Gastroesophageal sphincter (tissue), 4 donors: Measurements from ENCODE around the gene DEGS1. TPM values are rescaled to one million over a fixed set of nuclear protein-coding genes. Genes with fewer than 3 reads are reported as not detected.
A peak's percentile ranks its signal among the peaks of the same experiment; 100 is the strongest.

Source experiments
- ATAC-seq: fragments of 150-250 bp; one replicate; pipeline ENCODE4 v1.9.1; 2016; ENCODE audit warnings: mild to moderate bottlenecking, moderate library complexity
- H3K27ac ChIP-seq, 4 donors: fragments of 200-600 bp; sonication (generic) in 3 of 4; 1 replicate in 3 of 4; 2 replicates in 1 of 4; pipeline ENCODE4 v1.5.1; 2016 to 2019
- H3K27me3 ChIP-seq: fragments of 200-600 bp; sonication (generic); one replicate; pipeline ENCODE4 v1.5.1; 2019
- H3K36me3 ChIP-seq, 2 donors: fragments of 200-600 bp; sonication (generic); one replicate each; pipeline ENCODE4 v1.5.1; 2019; ENCODE audit warnings: control low read depth in 1 of 2
- H3K4me1 ChIP-seq, 3 donors: fragments of 200-600 bp; sonication (generic); 1 replicate in 2 of 3; 2 replicates in 1 of 3; pipeline ENCODE4 v1.5.1; 2016 to 2019; ENCODE audit warnings: control low read depth in 2 of 3
- H3K4me3 ChIP-seq, 2 donors: fragments of 200-600 bp; sonication (generic); one replicate each; pipeline ENCODE4 v1.5.1; 2019; ENCODE audit warnings: mild to moderate bottlenecking in 1 of 2, moderate library complexity in 1 of 2
- H3K9me3 ChIP-seq, 3 donors: fragments of 200-600 bp; sonication (generic); one replicate each; pipeline ENCODE4 v1.5.1; 2017 to 2019; ENCODE audit warnings: control low read depth in 2 of 3
- EP300 ChIP-seq: sonication (generic); formaldehyde crosslinking; IDR thresholded peaks from one replicate; pipeline ENCODE4 v1.6.1; 2017; ENCODE audit warnings: antibody characterized with exemption, mild to moderate bottlenecking
- POLR2A ChIP-seq, 2 donors: fragments of 450-650 bp; IDR thresholded peaks; one replicate each; pipeline ENCODE4 v1.6.1; 2017; ENCODE audit warnings: antibody characterized with exemption in 2 of 2, mild to moderate bottlenecking in 2 of 2, moderate library complexity in 1 of 2
- POLR2AphosphoS5 ChIP-seq: sonication (generic); formaldehyde crosslinking; IDR thresholded peaks from one replicate; pipeline ENCODE4 v1.6.1; 2017; ENCODE audit warnings: antibody characterized with exemption
- WGBS, 2 donors: methylation state at CpG; one replicate each; pipeline ENCODE4 v1.1.5; 2018; ENCODE audit warnings: low coverage in 1 of 2; 5-methylcytosine and 5-hydroxymethylcytosine counted together
- total RNA-seq, 4 donors: library from RNA; depleted of rRNA; stranded (reverse); fragments of >200 nt; gene quantifications; one replicate each; pipeline ENCODE4 v1.1.0, GENCODE V29; 2016
- TF ChIP-seq, protein P1 (sequence below), 4 experiments: fragments of 200-600 bp in 2 of 4; fragments of 450-650 bp in 2 of 4; sonication (generic) in 1 of 4; IDR thresholded peaks; one replicate each; pipeline ENCODE4 v1.5.1; 2017 to 2019; ENCODE audit warnings: antibody characterized with exemption in 4 of 4, mild to moderate bottlenecking in 2 of 4, moderate library complexity in 2 of 4

The DEGS1 gene
- total RNA-seq, 4 donors from 2014 or later, result 118 to 150 (median 138) TPM

DNA sequence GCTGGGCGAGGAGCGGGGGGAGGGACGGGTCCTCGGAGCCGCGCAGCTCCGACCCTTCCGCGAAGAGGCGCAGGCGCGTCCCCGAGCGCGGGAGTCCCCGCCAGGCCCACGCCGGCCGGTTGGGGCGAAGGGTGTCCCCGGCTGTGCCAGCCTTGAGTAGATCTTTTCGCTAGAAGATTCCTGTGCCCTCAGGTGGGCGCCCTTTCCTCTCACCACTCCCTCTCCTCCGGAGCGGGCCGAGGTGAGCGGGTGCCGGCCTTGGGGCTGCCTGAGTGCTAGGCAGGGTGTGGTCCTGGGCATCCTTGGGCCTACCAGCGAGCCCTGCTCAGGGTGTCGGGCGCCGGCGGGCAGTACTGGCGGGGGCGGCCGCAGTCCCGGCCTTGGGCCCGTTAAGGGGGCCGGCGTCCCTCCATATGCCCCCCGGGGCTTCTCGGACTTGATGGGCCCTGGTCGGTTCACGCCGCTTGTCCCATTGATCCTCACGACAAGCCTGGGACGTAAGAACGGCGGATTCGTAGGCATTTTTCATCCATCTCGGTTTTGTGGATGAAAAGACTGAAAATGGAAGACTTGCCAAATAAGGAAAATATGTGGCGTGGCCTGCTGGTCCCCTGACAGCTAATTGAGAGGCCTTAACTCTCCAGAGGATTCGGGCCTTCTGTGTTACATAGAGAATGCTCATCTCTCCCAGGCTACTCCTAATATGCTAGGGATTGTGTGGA, 712 bp downstream of the DEGS1 start:
- H3K4me1 ChIP-seq, result peaks cover 0 to 50% (median 19%) of the 10 kb centered on the region in 3 donors
- no peaks in the 10 kb centered on the region for H3K36me3 ChIP-seq
- WGBS, 2 donors, result 2% methylated on average over 4 to 7 of the region's 53 CpGs
- H3K27me3 ChIP-seq, result no peaks in the 10 kb centered on the region
- H3K9me3 ChIP-seq, result no peaks in the 10 kb centered on the region
- TF ChIP-seq, protein P1, sequence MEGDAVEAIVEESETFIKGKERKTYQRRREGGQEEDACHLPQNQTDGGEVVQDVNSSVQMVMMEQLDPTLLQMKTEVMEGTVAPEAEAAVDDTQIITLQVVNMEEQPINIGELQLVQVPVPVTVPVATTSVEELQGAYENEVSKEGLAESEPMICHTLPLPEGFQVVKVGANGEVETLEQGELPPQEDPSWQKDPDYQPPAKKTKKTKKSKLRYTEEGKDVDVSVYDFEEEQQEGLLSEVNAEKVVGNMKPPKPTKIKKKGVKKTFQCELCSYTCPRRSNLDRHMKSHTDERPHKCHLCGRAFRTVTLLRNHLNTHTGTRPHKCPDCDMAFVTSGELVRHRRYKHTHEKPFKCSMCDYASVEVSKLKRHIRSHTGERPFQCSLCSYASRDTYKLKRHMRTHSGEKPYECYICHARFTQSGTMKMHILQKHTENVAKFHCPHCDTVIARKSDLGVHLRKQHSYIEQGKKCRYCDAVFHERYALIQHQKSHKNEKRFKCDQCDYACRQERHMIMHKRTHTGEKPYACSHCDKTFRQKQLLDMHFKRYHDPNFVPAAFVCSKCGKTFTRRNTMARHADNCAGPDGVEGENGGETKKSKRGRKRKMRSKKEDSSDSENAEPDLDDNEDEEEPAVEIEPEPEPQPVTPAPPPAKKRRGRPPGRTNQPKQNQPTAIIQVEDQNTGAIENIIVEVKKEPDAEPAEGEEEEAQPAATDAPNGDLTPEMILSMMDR (IDR thresholded peaks at IDR 0.05), result no peak
- TF ChIP-seq POLR2A (IDR thresholded peaks at IDR 0.05) (no peak), EP300 (no peak), POLR2AphosphoS5 (no peak)
- peak; percentile 77 for ATAC-seq
- peak overlapping the region; percentile 77 to 100 for H3K4me3 ChIP-seq
- peak overlapping the region; percentile 93 to 99 (median 98) for H3K27ac ChIP-seq

DNA sequence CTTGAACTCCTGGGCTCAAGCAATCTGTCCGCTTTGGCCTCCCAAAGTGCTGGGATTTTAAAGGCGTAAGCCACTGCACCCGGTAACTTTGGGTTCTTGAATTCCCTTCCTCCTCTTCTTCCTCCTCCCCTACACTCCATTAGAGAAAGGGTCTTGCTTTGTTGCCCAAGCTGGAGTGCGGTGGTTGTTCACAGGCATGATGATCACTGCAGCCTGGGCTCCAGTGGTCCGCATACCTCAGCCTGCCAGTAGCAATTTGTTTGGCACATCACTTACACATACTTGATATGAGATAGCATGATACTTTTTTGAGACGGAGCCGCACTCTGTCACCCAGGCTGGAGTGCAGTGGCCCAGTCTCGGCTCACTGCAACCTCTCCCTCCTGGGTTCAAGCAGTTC, 2.2 kb downstream of the DEGS1 start:
- H3K4me3 ChIP-seq, result peak overlapping the region in 1 of 2 donors; percentile 100
- H3K27me3 ChIP-seq, result no peaks in the 10 kb centered on the region
- no peaks in the 10 kb centered on the region for H3K9me3 ChIP-seq
- peaks cover 0 to 7% of the 10 kb centered on the region in 2 donors for H3K36me3 ChIP-seq
- 79 to 100% methylated on average over 3 to 4 of the region's 8 CpGs for WGBS, 2 donors
- H3K27ac ChIP-seq, result peak overlapping the region in 2 of 4 donors; percentile 23 to 99
- H3K4me1 ChIP-seq, result peaks cover 0 to 58% (median 19%) of the 10 kb centered on the region in 3 donors
- TF ChIP-seq, protein P1 (IDR thresholded peaks at IDR 0.05), result no peak
- TF ChIP-seq POLR2A (IDR thresholded peaks at IDR 0.05) (no peak), EP300 (no peak)
- ATAC-seq, result no peak

DNA sequence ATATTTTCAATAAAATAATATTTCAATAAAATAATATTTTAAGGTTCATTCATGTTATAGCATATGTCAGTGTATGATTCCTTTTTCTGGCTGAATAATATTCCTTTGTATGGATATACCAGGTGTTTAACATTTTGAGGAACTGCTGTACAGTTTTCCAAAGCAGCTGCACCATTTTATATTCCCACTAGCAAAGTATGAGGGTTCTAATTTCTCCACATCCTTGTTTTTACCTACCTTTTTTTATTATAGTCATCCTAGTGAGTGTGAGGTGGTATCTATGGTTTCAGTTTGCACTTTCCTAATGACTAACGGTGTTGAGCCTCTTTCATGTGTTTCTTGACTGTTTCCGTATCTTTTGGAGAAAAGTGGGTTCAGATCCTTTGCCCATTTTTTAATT, 5.2 kb downstream of the DEGS1 start:
- TF ChIP-seq POLR2A (IDR thresholded peaks at IDR 0.05) (no peak), EP300 (no peak), POLR2AphosphoS5 (no peak)
- TF ChIP-seq, protein P1 (IDR thresholded peaks at IDR 0.05), result no peak
- Histone ChIP-seq H3K36me3 (peaks cover 3 to 37% of the 10 kb centered on the region in 2 donors), H3K9me3 (no peaks in the 10 kb centered on the region), H3K4me3 (no peak overlapping the region), H3K4me1 (peaks cover 0 to 66% (median 16%) of the 10 kb centered on the region in 3 donors), H3K27me3 (no peaks in the 10 kb centered on the region), H3K27ac (no peak overlapping the region)
- no peak for ATAC-seq
- 88 to 95% methylated on average over 2 of the region's 2 CpGs for WGBS, 2 donors

DNA sequence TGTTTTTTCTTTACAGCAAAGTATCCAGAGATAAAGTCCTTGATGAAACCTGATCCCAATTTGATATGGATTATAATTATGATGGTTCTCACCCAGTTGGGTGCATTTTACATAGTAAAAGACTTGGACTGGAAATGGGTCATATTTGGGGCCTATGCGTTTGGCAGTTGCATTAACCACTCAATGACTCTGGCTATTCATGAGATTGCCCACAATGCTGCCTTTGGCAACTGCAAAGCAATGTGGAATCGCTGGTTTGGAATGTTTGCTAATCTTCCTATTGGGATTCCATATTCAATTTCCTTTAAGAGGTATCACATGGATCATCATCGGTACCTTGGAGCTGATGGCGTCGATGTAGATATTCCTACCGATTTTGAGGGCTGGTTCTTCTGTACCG, 6.5 kb downstream of the DEGS1 start:
- Histone ChIP-seq H3K9me3 (no peaks in the 10 kb centered on the region), H3K4me1 (peaks cover 0 to 62% (median 12%) of the 10 kb centered on the region in 3 donors), H3K27me3 (no peaks in the 10 kb centered on the region), H3K27ac (no peak overlapping the region), H3K36me3 (peaks cover 3 to 49% of the 10 kb centered on the region in 2 donors), H3K4me3 (no peak overlapping the region)
- TF ChIP-seq, protein P1 (IDR thresholded peaks at IDR 0.05), result no peak
- TF ChIP-seq POLR2A (IDR thresholded peaks at IDR 0.05), result no peak
- no peak for TF ChIP-seq POLR2AphosphoS5
- WGBS, 2 donors, result 89 to 95% methylated on average over 7 of the region's 7 CpGs
- no peak for ATAC-seq
